HG03520 (cell line): ENCODE data around the gene ABLIM2.

ENCODE experiments used
- ATAC-seq: cut with Tn5 transposase; IDR thresholded peaks from one replicate; pipeline ENCODE4 v1.9.1; 2021; ENCODE audit warnings: mild to moderate bottlenecking, moderate library complexity; ENCODE audit not compliant: unreplicated experiment

The ABLIM2 gene

DNA sequence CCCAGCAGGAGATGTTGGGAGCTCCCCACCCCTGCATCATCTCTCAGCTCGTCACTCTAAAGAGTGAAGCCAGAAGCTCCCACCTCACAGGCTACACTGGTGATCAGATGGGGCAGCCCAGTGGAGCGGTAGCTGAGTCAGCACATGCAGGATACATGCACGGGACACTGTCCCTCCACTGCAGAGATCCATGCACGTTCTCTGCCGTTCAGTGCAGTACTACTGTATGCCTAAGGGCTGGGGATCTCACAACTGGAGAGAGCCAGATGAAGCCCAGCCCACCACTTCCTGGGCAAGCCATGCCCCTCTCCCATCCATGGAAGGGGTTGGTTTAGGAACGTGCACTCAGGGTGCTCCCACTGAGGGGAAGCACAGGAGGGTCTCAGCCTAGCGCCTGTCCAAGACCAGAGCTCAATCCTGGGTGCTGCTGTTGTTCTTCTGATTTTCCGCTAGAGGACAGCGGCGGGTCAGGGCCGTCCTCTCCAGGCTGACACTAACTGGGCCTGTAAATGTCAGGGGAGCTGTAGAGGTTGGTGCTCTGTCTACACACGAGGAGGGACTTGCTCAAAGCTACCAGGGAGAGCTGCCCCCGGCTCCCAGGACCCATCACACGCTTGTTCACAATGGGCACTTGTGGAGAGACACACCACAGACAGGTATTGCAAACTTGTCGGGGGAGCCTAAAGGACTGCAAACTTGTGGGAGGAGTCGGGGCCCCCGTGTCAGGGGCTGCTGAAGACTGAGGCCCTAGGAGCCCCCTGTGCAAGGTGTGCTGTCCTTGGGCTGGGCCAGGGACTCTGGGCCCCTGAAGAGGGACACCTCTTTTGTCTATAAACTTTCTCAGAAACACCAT, 18.2 kb upstream of the ABLIM2 start:
- ATAC-seq, result peak; percentile 71

DNA sequence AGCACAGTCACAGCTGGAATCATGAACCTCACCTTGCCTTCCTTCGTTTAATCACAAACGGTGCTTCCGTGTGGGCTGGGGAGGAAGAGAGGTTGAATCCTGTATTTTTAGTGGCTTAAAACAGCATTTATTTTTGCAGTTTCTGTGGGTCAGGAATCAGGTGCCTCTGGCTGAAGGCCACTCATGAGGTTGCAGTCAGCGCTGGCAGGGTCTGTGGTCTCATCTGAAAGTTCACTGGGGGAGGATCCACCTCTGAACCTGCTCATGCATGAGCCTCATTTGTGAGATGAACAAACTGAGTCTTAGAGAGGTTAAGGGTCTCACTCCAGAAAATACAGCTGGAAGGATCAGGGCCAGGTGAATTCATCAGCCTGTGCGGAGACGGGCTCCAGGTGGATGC, 17.1 kb upstream of the ABLIM2 start:
- no peak for ATAC-seq

DNA sequence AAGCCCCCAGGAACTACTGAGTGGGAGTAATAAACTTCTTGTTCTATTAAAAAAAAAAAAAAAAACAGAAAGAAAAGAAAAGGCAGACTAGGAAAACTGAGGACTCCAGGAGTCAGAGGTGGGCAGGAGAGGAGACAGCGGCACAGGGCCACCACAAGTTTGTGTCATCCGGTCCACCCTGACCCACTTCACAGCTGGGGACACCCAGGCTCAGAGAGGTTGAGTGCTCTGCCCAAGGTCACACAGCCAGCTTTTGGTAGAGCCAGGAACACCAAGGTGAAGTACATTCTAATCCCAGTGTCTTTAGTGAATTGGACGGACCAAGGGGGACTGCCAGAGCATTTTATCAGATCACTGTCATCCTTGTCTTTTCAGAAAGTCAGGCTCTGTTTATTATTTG, 16.4 kb upstream of the ABLIM2 start:
- no peak for ATAC-seq

DNA sequence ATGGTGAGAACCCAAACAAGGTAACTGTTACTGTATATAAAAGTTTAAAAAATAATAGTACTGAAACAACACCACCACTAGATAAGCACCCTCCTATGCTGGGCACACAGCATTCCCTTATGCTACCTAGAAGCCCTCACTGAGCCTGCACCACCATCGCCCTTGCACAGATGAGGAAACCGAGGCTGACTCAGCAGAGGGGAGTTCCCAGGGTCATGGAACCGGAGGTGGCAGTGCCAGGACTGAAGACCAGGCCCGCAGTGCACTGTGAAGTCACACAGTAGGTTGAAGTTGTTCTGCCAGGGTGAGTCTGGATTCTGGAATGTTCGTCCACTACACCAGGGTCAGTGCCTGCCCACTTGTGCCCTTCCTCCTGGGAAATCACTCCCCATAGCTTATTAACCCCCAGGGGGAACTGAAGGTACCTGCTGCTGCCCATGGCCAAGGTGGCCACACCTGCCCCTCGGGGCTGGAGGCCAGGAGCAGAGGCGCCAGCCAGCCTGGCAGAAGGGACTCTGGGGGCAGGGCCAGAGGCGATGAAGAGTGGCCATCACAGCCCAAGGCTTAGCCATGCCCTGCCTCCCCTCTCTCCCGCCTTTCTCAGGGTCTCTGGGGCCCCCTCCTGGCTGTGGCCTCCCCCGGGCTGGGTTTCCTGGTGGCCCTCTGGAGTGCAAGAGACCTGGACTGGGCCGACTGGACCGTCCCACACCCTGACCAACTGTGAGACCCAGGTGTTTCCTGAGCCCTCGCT, 15.1 kb upstream of the ABLIM2 start:
- no peak for ATAC-seq

- ATAC-seq, result peak; percentile 65
These were observed 13.6 kb upstream of the ABLIM2 start for GRCh38 chr4:8171984-8172924.

GRCh38 chr4:8171266-8171665, 12.7 kb upstream of the ABLIM2 start:
- ATAC-seq, result no peak

- no peak for ATAC-seq
These were observed 11.7 kb upstream of the ABLIM2 start for GRCh38 chr4:8170341-8170740.

GRCh38 chr4:8169763-8170162, 11.2 kb upstream of the ABLIM2 start:
- no peak for ATAC-seq

GRCh38 chr4:8168832-8169598, 10.4 kb upstream of the ABLIM2 start:
- ATAC-seq, result no peak

DNA sequence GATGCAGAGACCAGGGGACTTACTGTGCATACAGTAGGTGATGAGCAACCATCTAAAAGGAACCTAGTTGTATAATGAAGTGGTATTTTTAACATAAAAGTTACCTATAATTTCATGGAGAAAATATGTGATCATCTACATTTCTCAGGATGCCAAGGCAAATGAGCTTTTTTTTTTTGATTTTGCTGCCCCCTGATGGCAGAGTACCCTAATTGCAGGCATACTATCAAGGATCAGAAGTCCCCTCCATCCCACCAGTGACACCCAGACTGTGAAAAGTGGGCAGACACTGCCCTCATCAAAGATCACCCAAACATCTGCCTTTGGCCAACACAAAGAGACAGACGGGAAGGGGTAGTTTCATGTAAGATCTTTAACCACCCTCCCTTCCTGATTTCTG, 9.6 kb upstream of the ABLIM2 start:
- ATAC-seq, result no peak

- no peak for ATAC-seq
These were observed 9.2 kb upstream of the ABLIM2 start for GRCh38 chr4:8167815-8168214.

GRCh38 chr4:8167291-8167690, 8.7 kb upstream of the ABLIM2 start:
- ATAC-seq, result no peak

DNA sequence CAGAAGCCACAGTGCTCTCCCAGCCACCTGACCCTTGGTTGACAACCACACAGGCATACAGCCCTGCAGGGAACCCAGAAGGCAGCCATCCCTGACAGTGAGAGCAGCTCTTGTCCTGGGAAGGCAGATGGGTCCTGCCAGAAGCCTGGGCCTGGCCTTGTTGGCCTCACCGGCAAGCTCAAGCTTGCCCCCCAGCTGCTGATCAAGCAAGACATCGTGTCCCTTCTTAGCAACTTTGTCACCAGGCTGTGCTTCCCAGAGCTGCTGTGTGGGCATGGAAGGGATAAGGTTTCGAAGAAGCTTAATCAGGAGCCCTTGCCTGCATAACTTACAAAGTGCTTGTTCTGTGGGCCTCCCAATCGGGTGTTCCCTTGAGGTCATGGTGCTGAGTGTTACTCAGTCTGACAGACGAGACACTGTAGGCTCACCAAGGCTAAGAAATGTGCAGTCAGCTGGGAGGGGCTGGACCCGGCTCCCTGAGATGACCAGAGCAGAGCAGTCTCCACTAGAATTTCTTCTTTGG, 6.8 kb upstream of the ABLIM2 start:
- ATAC-seq, result no peak

DNA sequence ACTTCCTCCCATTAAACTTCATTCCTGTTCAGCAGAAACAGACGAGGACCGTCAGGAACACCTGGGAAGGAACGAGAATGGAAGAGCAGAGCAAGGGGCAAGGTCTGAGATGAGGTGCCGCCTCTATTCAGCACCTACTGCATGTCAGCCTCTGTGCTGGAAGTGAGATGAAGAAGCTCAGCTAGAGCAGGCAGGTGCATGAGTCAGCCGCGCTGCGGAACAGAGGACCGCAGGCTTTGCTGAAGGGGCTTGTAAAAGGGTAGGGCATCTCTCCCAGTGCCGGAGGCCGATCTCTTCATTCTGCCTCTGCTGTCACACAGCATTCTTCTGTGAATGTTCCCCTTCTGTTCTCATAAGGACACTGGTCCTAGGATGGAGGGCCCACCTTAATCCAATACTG, 6.1 kb upstream of the ABLIM2 start:
- ATAC-seq, result no peak

GRCh38 chr4:8164194-8164565, 5.6 kb upstream of the ABLIM2 start:
- ATAC-seq, result no peak

- no peak for ATAC-seq
These were observed 5.0 kb upstream of the ABLIM2 start for GRCh38 chr4:8163436-8164193.

DNA sequence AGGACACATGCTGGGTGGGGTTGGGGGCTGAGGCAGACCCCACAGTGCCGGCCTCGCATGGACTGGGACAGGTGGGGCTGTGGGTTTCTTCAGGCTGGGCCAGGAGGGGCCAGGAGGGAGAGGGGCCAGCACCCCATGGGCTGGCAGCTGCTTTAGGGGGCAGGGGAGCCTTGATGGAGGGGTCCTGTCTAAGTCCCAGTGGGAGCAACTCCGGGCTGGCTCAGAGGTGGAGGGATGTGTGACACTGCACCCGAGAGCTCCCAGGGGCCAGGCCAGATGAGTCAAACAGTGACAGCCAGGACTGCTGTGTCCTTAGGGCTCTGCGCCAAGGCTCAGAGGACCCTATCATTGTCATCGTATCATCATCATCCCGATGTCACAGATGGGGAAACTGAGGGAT, 4.4 kb upstream of the ABLIM2 start:
- no peak for ATAC-seq

DNA sequence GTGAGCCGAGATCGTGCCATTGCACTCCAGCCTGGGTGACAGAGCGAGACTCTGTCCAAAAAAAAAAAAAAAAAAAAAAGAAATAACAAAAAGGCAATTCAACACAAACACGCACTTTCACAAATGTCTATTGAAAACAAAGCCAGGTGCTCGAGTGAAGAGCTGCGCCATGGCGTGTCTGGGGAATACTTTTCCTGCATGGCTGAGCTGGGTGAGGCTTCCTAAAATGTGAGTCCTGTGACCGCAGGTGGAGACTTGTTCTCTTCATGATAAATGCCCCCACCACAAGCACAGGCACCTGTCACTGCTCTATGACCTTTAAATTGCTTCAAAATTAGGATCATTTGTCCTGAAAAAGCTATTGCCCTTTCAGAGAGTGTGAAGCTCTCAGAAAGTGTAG, 4.0 kb upstream of the ABLIM2 start:
- ATAC-seq, result no peak

DNA sequence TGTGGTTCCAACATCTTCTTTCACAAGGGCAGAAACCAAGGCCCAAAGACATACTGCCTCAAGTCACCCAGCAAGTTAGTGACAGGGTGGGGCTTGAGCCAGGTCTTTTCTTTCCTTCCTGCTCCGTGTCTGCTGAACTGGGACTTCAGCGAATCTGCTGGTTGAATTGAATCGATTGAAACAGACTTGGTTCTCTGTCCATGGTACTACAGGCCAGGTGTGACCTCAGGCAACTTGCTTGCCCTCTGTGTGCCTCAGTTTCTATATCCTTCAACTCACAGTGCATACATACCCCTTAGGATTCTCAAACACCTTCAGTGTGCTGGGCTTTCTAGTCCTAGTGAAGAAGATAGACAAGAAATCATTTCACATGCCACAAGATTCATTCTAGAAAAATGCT, 2.0 kb upstream of the ABLIM2 start:
- no peak for ATAC-seq

DNA sequence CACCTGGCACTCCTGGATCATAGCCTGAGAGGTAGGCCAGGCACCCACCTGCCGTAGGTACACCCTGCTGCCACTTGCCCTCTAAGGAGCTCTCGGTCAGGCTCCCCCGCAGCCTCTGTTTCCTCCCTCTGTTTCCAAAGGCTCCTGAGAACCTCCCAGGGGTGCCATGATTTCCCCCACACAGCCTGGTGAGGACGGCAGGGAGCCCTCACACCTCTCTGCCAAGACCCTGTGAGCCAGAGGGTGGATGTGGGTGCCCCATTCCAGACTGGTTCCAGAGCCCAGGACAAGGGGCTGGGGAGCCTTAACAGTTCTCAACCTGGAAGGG, 1.6 kb upstream of the ABLIM2 start:
- ATAC-seq, result no peak
